ENCODE measurements around the gene DEFB132. TPM values are rescaled to one million over a fixed set of nuclear protein-coding genes. Genes with fewer than 3 reads are reported as not detected.

DEFB132 gene
- total and polyA plus RNA-seq, 4 donors, result 0.08 TPM; not detected in 2

DNA sequence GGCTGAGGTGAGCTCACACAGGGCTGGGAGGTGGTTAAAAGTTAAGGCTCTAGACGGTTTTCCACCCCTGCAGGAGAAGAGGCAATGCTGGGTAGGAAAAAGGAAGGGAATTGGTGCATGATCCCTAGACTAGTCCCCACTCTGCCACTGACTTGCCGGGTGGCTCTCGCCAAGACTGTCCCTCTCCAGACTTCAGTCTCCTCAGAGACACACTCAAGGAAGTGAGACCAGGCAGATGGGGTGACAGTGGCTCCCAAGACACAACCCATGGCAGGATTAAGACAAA, 19.9 kb downstream of the DEFB132 start (continued):
- TF ChIP-seq RAD21 (IDR thresholded peaks at IDR 0.05) (no peak), YY1 (IDR thresholded peaks at IDR 0.05) (no peak)
- TF ChIP-seq, protein P1, sequence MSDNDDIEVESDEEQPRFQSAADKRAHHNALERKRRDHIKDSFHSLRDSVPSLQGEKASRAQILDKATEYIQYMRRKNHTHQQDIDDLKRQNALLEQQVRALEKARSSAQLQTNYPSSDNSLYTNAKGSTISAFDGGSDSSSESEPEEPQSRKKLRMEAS (IDR thresholded peaks at IDR 0.05), result no peak

DNA sequence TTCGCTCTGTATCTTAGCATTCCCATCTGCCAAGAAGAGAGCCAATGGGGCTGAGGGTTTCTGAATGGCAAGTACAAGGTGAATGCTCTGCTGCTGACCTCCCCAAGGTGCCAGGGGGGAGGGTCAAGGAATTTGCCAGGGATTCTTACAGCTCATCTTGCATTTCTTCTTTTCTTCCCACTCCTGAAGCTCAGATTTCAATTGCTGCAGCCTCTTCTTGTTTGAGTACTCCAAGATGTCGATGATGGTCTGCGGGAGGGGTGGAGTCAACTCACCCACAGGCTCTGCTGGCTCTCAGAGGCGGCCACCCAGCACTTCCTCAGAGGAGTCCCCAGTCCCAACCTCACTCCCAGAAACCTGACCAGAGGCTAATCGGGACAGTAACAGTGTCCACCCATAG, 20.7 kb downstream of the DEFB132 start:
- TF ChIP-seq HNF4A (conservative IDR thresholded peaks at IDR 0.05), result no peak
- no peak for TF ChIP-seq HNF4G (IDR thresholded peaks at IDR 0.05)
- TF ChIP-seq JUND (IDR thresholded peaks at IDR 0.05), result no peak
- TF ChIP-seq NR2F2 (IDR thresholded peaks at IDR 0.05), result no peak
- no peak for TF ChIP-seq TAF1 (conservative IDR thresholded peaks at IDR 0.05)
- no peak for TF ChIP-seq EGR1 (IDR thresholded peaks at IDR 0.05; ENCODE audit: low read depth in 2 of 2)
- Histone ChIP-seq H3K36me3 (ENCODE audit: control insufficient read depth in 4 of 4, insufficient read depth in 3 of 4, low read depth in 1 of 4, low read length in 3 of 4) (peaks cover 0 to 21% (median 0%) of the 10 kb centered on the region in 4 donors), H3K27ac (ENCODE audit: low read depth in 1 of 2, low read length in 2 of 2) (no peak overlapping the region), H3K4me3 (ENCODE audit: low read depth in 1 of 3, low read length in 3 of 3) (no peak overlapping the region), H3K27me3 (ENCODE audit: control insufficient read depth in 4 of 4, insufficient read depth in 4 of 4, low read length in 3 of 4) (no peaks in the 10 kb centered on the region), H3K4me1 (ENCODE audit: control insufficient read depth in 4 of 4, insufficient read depth in 4 of 4, low read length in 3 of 4) (no peaks in the 10 kb centered on the region), H3K9me3 (ENCODE audit: control insufficient read depth in 4 of 4, low read length in 3 of 4) (no peaks in the 10 kb centered on the region), H3K9ac (ENCODE audit: low read depth in 1 of 2, low read length in 2 of 2) (no peak overlapping the region)
- no peak for DNase-seq (ENCODE audit: low spot score)
- 92% methylated on average over 5 of the region's 5 CpGs for WGBS

DNA sequence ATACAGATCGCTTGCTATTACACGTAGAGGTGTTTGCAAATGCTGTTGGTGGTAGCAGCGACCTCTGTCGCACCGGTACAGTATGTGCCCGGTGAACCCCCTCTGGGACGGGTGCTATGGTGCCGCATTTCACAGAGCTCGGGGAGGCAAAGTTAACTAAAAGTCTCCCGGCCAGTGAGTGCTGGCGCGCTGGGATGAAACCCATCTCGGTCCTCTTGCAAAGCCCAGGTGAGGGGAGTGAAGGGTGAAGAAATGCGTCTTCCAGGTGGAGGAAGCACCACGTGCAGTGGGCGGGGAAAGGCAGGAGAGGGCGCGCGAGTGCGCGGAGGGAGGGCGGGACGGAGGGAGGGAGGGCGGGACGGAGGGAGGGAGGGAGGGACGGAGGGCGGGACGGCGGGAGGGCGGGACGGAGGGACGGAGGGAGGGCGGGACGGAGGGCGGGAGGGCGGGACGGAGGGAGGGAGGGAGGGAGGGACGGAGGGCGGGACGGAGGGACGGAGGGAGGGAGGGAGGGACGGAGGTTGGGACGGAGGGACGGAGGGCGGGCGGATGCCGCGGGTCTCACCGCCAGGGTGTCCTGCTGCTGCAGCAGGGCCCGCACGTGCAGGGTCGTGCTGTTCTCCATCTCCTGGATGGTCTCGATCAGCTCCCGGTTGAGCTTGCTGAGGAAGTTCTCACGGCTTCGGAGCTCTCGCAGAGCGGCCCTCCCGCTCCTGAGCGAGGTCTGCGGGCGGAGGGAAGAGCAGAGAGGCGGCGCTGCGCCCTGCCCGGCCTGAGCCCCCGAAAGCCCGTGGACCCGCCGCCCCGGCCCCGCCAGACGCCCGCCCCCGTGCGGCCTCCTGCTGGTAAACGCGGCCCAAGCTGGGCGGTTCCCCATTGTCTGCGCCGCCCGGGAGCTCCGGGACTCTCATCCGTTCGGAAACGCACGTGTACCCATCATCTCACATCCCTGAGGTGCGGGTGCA, 21.4 kb downstream of the DEFB132 start:
- WGBS, result 83% methylated on average over 88 of the region's 88 CpGs
- H3K27ac ChIP-seq (ENCODE audit: low read depth in 1 of 2, low read length in 2 of 2), result no peak overlapping the region
- no peak overlapping the region for H3K4me3 ChIP-seq (ENCODE audit: low read depth in 1 of 3, low read length in 3 of 3)
- DNase-seq (ENCODE audit: low spot score), result peak; percentile 31
- H3K9me3 ChIP-seq (ENCODE audit: control insufficient read depth in 4 of 4, low read length in 3 of 4), result no peaks in the 10 kb centered on the region
- no peaks in the 10 kb centered on the region for H3K27me3 ChIP-seq (ENCODE audit: control insufficient read depth in 4 of 4, insufficient read depth in 4 of 4, low read length in 3 of 4)
- no peak overlapping the region for H3K9ac ChIP-seq (ENCODE audit: low read depth in 1 of 2, low read length in 2 of 2)
- H3K36me3 ChIP-seq (ENCODE audit: control insufficient read depth in 4 of 4, insufficient read depth in 3 of 4, low read depth in 1 of 4, low read length in 3 of 4), result peaks cover 0 to 21% (median 0%) of the 10 kb centered on the region in 4 donors
- no peaks in the 10 kb centered on the region for H3K4me1 ChIP-seq (ENCODE audit: control insufficient read depth in 4 of 4, insufficient read depth in 4 of 4, low read length in 3 of 4)
- TF ChIP-seq TAF1 (conservative IDR thresholded peaks at IDR 0.05) (no peak), FOXA2 (IDR thresholded peaks at IDR 0.05) (no peak), GABPA (IDR thresholded peaks at IDR 0.05 in 1 of 2, conservative IDR thresholded peaks at IDR 0.05 in 1 of 2) (no peak), RXRA (IDR thresholded peaks at IDR 0.05) (no peak), SP1 (IDR thresholded peaks at IDR 0.05) (no peak), HNF4G (IDR thresholded peaks at IDR 0.05) (no peak), RAD21 (IDR thresholded peaks at IDR 0.05) (no peak), FOXA1 (IDR thresholded peaks at IDR 0.05) (no peak), NR2F2 (IDR thresholded peaks at IDR 0.05) (no peak), EGR1 (IDR thresholded peaks at IDR 0.05; ENCODE audit: low read depth in 2 of 2) (no peak), JUND (IDR thresholded peaks at IDR 0.05) (no peak)
- TF ChIP-seq, protein P2, sequence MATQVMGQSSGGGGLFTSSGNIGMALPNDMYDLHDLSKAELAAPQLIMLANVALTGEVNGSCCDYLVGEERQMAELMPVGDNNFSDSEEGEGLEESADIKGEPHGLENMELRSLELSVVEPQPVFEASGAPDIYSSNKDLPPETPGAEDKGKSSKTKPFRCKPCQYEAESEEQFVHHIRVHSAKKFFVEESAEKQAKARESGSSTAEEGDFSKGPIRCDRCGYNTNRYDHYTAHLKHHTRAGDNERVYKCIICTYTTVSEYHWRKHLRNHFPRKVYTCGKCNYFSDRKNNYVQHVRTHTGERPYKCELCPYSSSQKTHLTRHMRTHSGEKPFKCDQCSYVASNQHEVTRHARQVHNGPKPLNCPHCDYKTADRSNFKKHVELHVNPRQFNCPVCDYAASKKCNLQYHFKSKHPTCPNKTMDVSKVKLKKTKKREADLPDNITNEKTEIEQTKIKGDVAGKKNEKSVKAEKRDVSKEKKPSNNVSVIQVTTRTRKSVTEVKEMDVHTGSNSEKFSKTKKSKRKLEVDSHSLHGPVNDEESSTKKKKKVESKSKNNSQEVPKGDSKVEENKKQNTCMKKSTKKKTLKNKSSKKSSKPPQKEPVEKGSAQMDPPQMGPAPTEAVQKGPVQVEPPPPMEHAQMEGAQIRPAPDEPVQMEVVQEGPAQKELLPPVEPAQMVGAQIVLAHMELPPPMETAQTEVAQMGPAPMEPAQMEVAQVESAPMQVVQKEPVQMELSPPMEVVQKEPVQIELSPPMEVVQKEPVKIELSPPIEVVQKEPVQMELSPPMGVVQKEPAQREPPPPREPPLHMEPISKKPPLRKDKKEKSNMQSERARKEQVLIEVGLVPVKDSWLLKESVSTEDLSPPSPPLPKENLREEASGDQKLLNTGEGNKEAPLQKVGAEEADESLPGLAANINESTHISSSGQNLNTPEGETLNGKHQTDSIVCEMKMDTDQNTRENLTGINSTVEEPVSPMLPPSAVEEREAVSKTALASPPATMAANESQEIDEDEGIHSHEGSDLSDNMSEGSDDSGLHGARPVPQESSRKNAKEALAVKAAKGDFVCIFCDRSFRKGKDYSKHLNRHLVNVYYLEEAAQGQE (IDR thresholded peaks at IDR 0.05), result no peak
- TF ChIP-seq, protein P1 (IDR thresholded peaks at IDR 0.05), result no peak
- TF ChIP-seq, protein P3, sequence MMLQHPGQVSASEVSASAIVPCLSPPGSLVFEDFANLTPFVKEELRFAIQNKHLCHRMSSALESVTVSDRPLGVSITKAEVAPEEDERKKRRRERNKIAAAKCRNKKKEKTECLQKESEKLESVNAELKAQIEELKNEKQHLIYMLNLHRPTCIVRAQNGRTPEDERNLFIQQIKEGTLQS (IDR thresholded peaks at IDR 0.05), result no peak
- TF ChIP-seq, protein P4, sequence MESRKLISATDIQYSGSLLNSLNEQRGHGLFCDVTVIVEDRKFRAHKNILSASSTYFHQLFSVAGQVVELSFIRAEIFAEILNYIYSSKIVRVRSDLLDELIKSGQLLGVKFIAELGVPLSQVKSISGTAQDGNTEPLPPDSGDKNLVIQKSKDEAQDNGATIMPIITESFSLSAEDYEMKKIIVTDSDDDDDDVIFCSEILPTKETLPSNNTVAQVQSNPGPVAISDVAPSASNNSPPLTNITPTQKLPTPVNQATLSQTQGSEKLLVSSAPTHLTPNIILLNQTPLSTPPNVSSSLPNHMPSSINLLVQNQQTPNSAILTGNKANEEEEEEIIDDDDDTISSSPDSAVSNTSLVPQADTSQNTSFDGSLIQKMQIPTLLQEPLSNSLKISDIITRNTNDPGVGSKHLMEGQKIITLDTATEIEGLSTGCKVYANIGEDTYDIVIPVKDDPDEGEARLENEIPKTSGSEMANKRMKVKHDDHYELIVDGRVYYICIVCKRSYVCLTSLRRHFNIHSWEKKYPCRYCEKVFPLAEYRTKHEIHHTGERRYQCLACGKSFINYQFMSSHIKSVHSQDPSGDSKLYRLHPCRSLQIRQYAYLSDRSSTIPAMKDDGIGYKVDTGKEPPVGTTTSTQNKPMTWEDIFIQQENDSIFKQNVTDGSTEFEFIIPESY (IDR thresholded peaks at IDR 0.05), result no peak
- TF ChIP-seq, protein P5, sequence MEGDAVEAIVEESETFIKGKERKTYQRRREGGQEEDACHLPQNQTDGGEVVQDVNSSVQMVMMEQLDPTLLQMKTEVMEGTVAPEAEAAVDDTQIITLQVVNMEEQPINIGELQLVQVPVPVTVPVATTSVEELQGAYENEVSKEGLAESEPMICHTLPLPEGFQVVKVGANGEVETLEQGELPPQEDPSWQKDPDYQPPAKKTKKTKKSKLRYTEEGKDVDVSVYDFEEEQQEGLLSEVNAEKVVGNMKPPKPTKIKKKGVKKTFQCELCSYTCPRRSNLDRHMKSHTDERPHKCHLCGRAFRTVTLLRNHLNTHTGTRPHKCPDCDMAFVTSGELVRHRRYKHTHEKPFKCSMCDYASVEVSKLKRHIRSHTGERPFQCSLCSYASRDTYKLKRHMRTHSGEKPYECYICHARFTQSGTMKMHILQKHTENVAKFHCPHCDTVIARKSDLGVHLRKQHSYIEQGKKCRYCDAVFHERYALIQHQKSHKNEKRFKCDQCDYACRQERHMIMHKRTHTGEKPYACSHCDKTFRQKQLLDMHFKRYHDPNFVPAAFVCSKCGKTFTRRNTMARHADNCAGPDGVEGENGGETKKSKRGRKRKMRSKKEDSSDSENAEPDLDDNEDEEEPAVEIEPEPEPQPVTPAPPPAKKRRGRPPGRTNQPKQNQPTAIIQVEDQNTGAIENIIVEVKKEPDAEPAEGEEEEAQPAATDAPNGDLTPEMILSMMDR (IDR thresholded peaks at IDR 0.05; ENCODE audit: low read depth, low read length, missing input control), result no peak
